Measurements from ENCODE around the gene RASAL3.

The RASAL3 gene

GRCh38 chr19:15471639-15472101, 7.3 kb upstream of the RASAL3 start:
- DNase-seq, result no peak

GRCh38 chr19:15469513-15470297, 5.4 kb upstream of the RASAL3 start:
- peak in 1 of 2 donors; percentile 22 for DNase-seq

DNA sequence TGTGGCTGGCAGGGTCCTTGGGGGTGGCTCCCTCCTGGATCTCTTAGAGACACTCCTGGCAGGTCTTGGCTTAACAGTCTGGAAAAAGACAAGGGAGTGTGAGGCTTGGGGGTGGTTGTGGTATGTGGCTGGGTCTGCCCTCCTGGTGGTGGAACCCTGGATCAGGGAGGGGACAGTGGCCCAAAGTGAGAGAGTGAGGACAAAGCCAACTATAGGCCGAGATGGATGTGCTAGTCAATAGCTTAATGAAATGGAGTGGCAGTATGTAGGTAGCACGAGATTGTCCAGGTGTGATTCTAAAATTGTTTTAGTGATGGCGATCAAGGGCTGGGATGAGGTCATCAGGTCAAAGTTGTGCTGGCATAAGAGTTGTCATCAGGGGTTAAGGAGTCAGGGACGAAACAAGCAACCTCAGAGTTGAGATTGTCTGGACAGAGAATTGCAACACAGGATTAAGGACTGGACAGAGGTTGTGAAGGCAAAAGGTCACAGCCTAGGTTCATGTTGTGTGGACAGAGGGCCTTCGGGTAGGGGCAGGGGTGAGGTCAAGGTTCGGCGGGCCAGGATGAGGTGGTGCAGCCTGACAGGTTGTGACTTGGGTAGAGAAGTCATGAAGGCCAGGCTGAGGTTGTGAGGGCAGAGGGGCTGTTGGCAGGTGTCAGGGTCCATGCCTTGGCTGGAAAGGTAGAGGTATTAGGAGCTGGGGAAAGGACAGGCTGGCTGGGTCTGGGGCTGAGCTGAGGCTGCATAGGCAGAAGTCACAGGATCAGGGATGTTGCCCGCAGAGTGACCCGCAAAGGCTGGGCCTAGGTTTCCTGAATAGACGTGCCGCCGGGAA, 4.5 kb upstream of the RASAL3 start:
- no peak for DNase-seq

DNA sequence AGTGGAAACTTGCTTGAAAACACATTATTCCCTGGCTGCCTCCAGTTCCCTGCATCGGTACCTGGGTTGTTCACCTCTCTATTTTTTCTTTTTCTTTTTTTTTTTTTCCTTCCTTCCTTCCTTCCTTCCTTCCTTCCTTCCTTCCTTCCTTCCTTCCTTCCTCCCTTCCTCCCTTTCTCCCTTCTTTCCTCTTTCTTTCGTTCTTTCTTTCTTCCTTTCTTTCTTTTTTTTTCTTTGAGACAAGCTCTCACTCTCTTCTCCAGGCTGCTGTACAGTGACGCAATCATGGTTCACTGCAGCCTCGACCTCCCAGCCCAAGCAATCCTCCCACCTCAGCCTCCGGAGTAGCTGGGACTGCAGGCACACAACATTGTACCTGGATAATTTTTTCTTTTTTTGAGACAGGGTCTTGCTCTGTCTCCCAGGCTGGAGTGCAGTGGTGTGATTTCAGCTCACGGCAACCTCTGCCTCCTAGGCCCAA, 3.4 kb upstream of the RASAL3 start:
- DNase-seq, result no peak

DNA sequence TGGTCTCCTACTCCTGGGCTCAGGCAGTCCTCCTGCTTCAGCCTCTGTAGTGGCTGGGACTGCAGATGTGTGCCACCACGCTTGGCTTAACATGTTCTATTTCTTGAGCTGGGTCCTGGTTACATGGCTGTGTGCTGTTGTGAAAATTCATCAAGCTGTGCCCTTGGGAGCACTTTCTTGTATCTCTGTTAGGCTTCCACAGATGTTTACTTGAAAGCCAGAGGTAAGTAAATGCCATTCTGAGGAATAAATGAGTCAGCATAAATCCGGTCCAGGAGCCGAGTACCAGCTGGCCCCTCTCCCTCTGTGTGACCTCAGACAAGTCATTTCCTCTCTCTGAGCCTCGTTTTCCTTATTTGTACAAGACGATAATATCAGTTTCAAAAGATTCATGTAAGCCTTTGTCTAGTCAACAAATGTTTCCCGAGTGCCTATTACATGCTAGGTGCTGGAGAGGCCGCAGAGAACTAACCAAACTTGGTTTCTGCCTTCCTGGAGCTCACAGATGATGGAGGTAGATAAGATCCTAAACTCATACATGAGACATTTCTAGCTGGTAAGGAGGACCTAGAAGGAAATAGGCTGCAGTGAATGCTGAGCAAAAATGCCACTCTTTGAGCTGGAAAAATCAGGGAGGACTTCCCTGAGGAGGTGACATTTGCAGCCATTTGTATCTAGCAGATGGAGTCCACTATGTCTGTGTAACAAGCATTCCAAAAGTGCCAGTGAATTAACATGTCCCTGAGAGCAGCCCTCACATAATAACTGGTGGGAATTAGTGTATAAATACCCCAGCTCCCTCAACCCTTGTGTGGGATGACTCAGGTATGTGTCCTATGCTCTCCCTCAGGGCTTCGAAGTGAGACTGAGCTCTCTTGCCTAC, 2.7 kb upstream of the RASAL3 start:
- peak in 1 of 2 donors; percentile 99 for DNase-seq

DNA sequence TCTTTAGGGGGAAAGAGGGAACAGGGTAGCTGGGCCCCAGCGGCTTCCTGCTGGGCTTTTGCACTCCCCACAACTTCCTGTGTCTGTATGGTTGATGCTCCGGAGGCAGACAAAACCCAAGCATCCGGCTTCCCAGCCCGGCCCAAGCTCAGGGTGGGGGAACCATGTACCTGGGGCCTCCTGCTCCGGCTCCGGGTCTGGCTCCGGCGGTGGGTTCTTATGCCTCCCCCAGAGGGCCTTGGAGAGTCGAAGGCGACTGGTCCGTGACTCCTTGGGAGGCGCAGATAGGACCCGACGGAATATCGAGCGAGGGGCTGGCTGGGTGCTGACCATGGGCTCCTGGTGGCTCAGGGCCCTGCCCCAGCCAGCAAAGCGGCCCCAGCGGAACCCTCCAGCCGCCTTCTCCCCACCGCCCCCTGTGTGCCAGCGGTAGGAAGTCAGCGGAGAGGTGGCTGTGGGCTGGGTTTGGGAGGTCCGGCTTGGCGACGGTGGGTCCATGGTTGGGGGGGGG, 428 bp downstream of the RASAL3 start:
- DNase-seq, result peak; percentile 22 to 83

DNA sequence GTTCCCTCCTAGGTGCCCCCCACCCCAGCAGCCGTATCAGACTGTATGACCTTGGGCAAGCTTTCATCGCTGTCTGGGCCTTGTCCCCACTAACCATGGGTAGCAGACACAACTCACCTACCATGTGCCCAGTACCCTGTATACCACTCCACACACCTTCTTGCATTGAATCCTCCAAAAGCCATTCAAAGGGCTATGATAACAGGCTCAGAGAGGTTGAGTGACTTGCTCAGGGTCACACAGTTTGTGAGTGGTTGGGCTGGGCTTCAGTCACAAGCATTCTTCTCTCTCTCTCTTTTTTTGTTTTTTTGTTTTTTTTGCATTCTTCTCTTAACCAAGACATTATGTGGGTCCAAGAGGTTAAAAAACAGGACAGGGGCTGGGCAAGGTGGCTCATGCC, 2.6 kb downstream of the RASAL3 start:
- DNase-seq, result no peak

GRCh38 chr19:15457701-15458484, 6.5 kb downstream of the RASAL3 start:
- no peak for DNase-seq

- DNase-seq, result no peak
Observed at GRCh38 chr19:15456871-15457700, 7.3 kb downstream of the RASAL3 start.

- no peak for DNase-seq
Observed at GRCh38 chr19:15456441-15456840, 7.9 kb downstream of the RASAL3 start.

- no peak for DNase-seq
Observed at GRCh38 chr19:15455996-15456395, 8.3 kb downstream of the RASAL3 start.

GRCh38 chr19:15453906-15454860, 10.2 kb downstream of the RASAL3 start:
- DNase-seq, result no peak

GRCh38 chr19:15453091-15453578, 11.2 kb downstream of the RASAL3 start:
- no peak for DNase-seq

GRCh38 chr19:15452111-15453047, 12.0 kb downstream of the RASAL3 start:
- DNase-seq, result no peak

- no peak for DNase-seq
Observed at GRCh38 chr19:15450528-15450890, 13.8 kb downstream of the RASAL3 start.

GRCh38 chr19:15449620-15450527, 14.5 kb downstream of the RASAL3 start, which contains the start of gene WIZ:
WIZ (minus strand) TSS chr19:15449956; CDS start chr19:15448307, 1,649 bp downstream.
- peak in 1 of 2 donors; percentile 52 for DNase-seq
